TTC549 (cell line): Measurements from ENCODE around the gene KRT86.
"Not testable (repeated sequence)": the region's sequence is repeated elsewhere in the genome, so short reads cannot be mapped to it uniquely, and the experiment has no call there.

ENCODE experiments used
- FAIRE-seq: peaks from 2 replicates; lab custom pipeline; 2012; peaks lifted over from hg19 to GRCh38; lab: Jason Lieb, UNC

Gene KRT86

GRCh38 chr12:52238916-52239646 is 35.4 kb upstream of the KRT86 start:
- no peak for FAIRE-seq

GRCh38 chr12:52239767-52240166 is 34.7 kb upstream of the KRT86 start:
- no peak for FAIRE-seq

- FAIRE-seq, result not testable (repeated sequence)
Observed at GRCh38 chr12:52240247-52240646, 34.2 kb upstream of the KRT86 start.

DNA sequence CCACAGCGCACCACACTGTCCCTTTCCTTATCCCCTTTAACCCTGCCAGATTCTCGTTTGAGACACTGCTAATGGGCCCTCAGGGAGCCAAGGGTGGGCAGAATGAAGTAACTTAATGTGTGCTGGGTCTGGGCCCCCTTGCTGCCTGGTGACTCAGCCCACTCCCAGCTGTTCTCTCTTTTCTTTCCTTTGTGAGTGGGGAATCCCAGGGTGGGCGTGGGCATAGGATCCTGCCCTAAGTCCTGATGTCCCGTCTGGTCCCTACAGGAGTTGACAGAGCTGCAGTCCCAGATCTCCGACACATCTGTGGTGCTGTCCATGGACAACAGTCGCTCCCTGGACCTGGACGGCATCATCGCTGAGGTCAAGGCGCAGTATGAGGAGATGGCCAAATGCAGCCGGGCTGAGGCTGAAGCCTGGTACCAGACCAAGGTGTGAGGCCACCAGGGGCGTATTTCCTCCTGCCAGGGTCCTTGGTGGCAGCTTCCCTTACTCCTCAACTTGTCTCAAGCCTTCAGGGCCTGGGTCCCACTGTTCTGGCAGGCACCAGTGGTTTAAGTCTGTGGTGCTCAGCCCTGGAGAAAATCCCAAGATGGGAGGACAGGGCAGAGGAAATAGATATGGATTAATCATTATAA is 33.1 kb upstream of the KRT86 start:
- FAIRE-seq, result no peak

- no peak for FAIRE-seq
Observed at GRCh38 chr12:52242442-52243258, 31.8 kb upstream of the KRT86 start.

GRCh38 chr12:52243259-52243855 is 31.1 kb upstream of the KRT86 start:
- FAIRE-seq, result no peak

DNA sequence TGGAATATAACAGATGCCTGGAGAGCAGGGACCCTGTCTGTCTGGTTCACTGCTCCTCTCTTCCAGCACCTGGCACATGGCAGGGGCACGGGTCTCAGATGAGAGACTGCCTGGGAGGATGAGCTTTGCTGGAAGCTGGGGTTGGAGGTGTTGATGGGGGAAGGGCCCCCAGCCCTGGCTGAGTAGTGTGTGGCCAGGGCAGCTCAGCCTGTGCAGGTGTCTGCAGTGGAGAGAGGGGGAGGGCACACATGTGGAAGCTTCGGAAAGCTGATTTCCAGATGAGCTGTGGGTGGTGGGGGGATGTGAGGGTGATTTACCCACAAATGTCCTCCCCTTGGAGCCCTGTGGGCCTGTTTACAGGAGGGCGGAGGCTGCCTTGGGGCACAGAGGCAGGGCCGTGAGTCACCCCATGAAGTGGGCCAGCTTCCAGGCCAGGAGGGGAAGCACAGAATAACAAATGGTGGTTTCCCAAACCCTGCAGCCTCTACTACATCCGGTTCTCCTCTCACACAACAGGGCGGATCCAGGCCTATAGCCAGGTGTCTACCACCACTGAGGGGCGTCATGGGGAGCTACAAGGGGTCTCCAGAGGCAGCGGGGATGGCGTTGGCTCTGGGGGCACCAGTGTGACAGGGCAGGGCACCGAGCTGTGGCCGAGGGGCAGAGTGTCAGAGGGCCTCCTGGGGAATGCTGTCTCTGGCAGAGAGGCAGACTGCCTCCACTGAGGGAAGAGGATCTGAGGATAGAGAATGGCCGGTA is 30.4 kb upstream of the KRT86 start:
- no peak for FAIRE-seq

GRCh38 chr12:52244615-52244994 is 29.8 kb upstream of the KRT86 start:
- no peak for FAIRE-seq

- no peak for FAIRE-seq
Observed at GRCh38 chr12:52245259-52245961, 29.0 kb upstream of the KRT86 start.

GRCh38 chr12:52245962-52246569 is 28.4 kb upstream of the KRT86 start:
- no peak for FAIRE-seq

- FAIRE-seq, result no peak
Observed at GRCh38 chr12:52246720-52247621, 27.5 kb upstream of the KRT86 start.

DNA sequence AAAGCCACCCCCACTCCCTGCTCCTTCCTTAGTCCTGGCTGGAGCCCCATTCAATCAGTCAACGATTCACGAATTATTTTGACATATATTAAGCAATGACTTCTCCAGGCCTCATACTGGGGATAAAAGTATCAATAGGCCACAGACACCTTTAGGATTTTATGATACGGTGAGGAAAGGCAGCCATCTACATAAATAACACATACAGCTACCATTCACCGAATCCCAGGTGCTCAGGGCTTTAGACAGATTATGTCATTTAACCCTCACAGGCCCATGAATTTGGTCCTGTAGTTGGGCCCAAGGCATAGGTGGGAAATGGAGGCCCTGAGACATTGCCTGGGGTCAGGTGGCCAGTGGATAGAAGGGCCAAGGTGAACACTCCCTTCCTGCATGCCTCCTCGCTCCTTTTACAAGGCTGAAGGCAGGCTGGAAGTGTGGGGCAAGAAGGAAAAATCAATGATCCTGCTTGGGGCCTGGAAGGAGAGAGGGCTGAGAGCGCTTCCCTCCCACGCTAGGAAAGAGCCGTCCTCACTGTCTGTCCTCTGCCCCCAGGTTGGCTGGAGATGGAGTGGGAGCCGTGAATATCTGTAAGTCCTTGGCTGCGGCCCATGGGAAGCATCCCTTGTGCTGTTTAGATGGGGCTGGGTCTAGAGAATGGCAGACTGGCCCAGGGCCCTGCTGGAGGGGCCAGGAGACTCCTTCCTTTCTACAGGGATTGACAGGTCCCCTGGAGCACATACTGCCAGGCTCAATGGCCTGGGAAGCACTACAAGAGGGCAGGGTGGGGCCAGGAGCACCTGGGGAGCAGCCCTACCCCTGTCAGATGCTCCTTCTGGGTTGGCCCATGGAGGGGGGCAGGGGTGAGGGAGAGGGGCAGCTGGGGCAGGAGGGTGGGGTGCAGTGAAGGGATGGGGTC is 26.6 kb upstream of the KRT86 start:
- no peak for FAIRE-seq

GRCh38 chr12:52248541-52249461 is 25.6 kb upstream of the KRT86 start:
- FAIRE-seq, result no peak

DNA sequence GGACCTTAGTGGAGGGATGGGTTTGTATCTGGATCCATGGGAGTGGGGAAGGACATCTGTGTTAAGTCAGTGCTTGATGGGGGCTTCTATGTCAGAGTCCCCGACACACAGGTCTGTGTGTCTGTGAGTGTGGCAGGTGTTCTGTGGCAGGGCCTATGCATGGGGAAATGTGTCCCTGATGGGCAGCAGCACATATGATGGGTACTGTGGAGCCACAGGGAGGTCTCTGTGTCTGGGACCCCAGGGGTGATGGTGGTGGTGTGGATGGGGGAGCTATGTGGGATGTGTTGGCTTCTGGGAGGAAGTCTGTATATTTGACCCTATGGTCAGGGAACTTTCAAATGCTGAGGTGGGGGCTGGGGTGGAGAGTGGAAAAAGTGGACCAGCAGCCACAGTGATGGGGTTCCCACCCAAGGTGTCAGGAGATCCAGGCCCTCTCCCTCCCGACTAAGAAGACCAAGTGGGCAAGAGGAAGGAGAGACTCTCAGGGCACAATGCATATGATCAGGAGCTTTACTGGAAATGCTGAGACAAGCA is 24.9 kb upstream of the KRT86 start:
- FAIRE-seq, result no peak

DNA sequence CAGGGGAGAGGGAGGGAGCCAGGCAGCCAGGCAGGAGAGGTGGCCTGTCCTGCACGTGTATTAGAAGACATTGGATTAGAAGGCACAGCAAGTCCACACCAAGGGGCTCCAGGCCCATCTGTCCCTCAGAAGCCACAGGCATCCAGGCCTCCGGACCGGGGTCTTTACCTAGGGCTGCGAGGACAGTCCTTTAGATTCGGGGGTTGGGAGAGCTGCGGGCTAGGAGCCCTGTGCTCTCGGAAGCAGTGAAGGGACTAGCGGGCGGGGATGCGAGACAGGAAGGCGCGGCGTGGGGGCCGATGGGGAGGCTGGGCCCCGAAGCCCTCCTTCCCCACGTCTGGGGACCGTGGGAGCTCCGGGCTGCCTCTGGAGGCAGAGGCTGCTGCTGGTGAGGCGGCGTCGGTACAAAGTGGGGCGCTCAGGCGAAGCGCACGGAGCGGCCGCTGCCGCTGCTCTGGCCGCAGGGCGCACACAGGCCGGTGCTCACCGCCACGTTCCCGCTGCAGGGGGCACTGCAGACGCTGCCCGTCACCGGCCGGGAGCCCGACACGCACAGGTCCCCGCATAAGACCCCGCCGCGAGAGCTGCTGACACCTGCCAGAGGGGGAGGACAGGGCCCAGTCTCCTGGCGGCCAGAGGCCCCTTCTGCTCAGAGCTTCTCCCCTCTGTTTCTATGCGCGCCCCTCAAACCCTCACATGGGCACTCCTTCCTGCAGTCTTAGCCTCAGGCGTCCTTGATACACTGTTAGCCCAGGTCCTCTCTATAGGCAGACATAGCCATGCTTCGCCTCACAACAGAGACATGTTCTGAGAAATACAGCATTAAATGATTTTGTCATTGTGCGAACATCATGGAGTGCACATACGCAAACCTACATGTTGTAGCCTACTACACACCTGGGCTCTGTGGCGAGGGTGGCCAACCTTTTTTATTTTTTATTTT is 24.1 kb upstream of the KRT86 start:
- no peak for FAIRE-seq

GRCh38 chr12:52251367-52252051 is 22.9 kb upstream of the KRT86 start:
- FAIRE-seq, result no peak
